Gastroesophageal sphincter (tissue), 4 donors: ENCODE results near the gene CT45A5. TPM values are rescaled to one million over a fixed set of nuclear protein-coding genes. Genes with fewer than 3 reads are reported as not detected.
"Not testable (repeated sequence)": the region's sequence is repeated elsewhere in the genome, so short reads cannot be mapped to it uniquely, and the experiment has no call there.

ENCODE experiments used
- ATAC-seq: fragments of 150-250 bp; one replicate; pipeline ENCODE4 v1.9.1; 2016; ENCODE audit warnings: mild to moderate bottlenecking, moderate library complexity
- H3K27ac ChIP-seq, 4 donors: fragments of 200-600 bp; sonication (generic) in 3 of 4; 1 replicate in 3 of 4; 2 replicates in 1 of 4; pipeline ENCODE4 v1.5.1; 2016 to 2019
- H3K27me3 ChIP-seq: fragments of 200-600 bp; sonication (generic); one replicate; pipeline ENCODE4 v1.5.1; 2019
- H3K36me3 ChIP-seq, 2 donors: fragments of 200-600 bp; sonication (generic); one replicate each; pipeline ENCODE4 v1.5.1; 2019; ENCODE audit warnings: control low read depth in 1 of 2
- H3K4me1 ChIP-seq, 3 donors: fragments of 200-600 bp; sonication (generic); 1 replicate in 2 of 3; 2 replicates in 1 of 3; pipeline ENCODE4 v1.5.1; 2016 to 2019; ENCODE audit warnings: control low read depth in 2 of 3
- H3K4me3 ChIP-seq, 2 donors: fragments of 200-600 bp; sonication (generic); one replicate each; pipeline ENCODE4 v1.5.1; 2019; ENCODE audit warnings: mild to moderate bottlenecking in 1 of 2, moderate library complexity in 1 of 2
- H3K9me3 ChIP-seq, 3 donors: fragments of 200-600 bp; sonication (generic); one replicate each; pipeline ENCODE4 v1.5.1; 2017 to 2019; ENCODE audit warnings: control low read depth in 2 of 3
- CTCF ChIP-seq, 4 experiments: fragments of 200-600 bp in 2 of 4; fragments of 450-650 bp in 2 of 4; sonication (generic) in 1 of 4; IDR thresholded peaks; one replicate each; pipeline ENCODE4 v1.5.1; 2017 to 2019; ENCODE audit warnings: antibody characterized with exemption in 4 of 4, mild to moderate bottlenecking in 2 of 4, moderate library complexity in 2 of 4
- EP300 ChIP-seq: sonication (generic); formaldehyde crosslinking; IDR thresholded peaks from one replicate; pipeline ENCODE4 v1.6.1; 2017; ENCODE audit warnings: antibody characterized with exemption, mild to moderate bottlenecking
- POLR2A ChIP-seq, 2 donors: fragments of 450-650 bp; IDR thresholded peaks; one replicate each; pipeline ENCODE4 v1.6.1; 2017; ENCODE audit warnings: antibody characterized with exemption in 2 of 2, mild to moderate bottlenecking in 2 of 2, moderate library complexity in 1 of 2
- POLR2AphosphoS5 ChIP-seq: sonication (generic); formaldehyde crosslinking; IDR thresholded peaks from one replicate; pipeline ENCODE4 v1.6.1; 2017; ENCODE audit warnings: antibody characterized with exemption
- WGBS, 2 donors: methylation state at CpG; one replicate each; pipeline ENCODE4 v1.1.5; 2018; ENCODE audit warnings: low coverage in 1 of 2; 5-methylcytosine and 5-hydroxymethylcytosine counted together
- total RNA-seq, 4 donors: library from RNA; depleted of rRNA; stranded (reverse); fragments of >200 nt; gene quantifications; one replicate each; pipeline ENCODE4 v1.1.0, GENCODE V29; 2016

Gene CT45A5
- total RNA-seq, 4 donors from 2014 or later, result not detected

GRCh38 chrX:135737366-135738071, 47.8 kb downstream of the CT45A5 start:
- H3K4me1 ChIP-seq, result no peaks in the 10 kb centered on the region

DNA sequence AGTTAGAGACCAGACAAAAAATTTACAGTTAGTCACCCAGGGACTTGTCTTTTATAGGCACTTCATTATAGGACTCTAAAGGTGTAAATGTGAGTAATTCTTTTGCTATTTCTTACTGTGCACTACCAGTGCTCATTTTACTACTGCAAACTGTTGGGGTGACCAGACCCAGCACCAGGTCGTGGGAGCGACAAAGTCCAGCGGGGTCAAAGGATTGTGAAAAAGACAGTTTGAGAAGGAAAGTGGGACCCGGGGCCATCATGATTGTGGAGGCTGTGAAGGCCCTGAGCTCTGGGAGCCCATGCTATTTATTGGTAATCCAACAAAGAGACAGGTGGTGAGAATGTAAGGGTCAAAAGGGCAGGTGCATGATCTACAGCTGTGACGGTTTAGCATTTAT, 50.6 kb downstream of the CT45A5 start:
- H3K27me3 ChIP-seq, ATAC-seq, H3K9me3 ChIP-seq, H3K27ac ChIP-seq, H3K4me3 ChIP-seq, H3K36me3 ChIP-seq, H3K4me1 ChIP-seq: not testable (repeated sequence)
- 73 to 80% methylated on average over 2 to 5 of the region's 5 CpGs for WGBS, 2 donors

More at GRCh38 chrX:135737366-135738071, 47.8 kb downstream of the CT45A5 start:
- H3K27me3 ChIP-seq, result no peaks in the 10 kb centered on the region
- 50 to 53% methylated on average over 1 to 3 of the region's 4 CpGs for WGBS, 2 donors
- ATAC-seq, result no peak
- no peak overlapping the region for H3K27ac ChIP-seq
- H3K36me3 ChIP-seq, result no peaks in the 10 kb centered on the region
- H3K4me3 ChIP-seq, result no peak overlapping the region
- no peaks in the 10 kb centered on the region for H3K9me3 ChIP-seq
- TF ChIP-seq POLR2A (IDR thresholded peaks at IDR 0.05) (no peak), CTCF (IDR thresholded peaks at IDR 0.05) (no peak), EP300 (no peak), POLR2AphosphoS5 (no peak)

Other genes with a start within 250 kb of the CT45A5 start
- not detected for gene CT45A1, start 71.9 kb downstream of the CT45A5 start, total RNA-seq
- not detected for gene CT45A3, start 17.3 kb downstream of the CT45A5 start, total RNA-seq
- gene CT45A6, start 17.3 kb upstream of the CT45A5 start, total RNA-seq, result not detected
- not detected for gene CT45A2, start 34.5 kb upstream of the CT45A5 start, total RNA-seq
- not detected for gene CT45A7, start 51.8 kb upstream of the CT45A5 start, total RNA-seq
- not detected for gene CT45A8, start 69.0 kb upstream of the CT45A5 start, total RNA-seq
- gene CT45A9, start 86.3 kb upstream of the CT45A5 start, total RNA-seq, result not detected
- gene CT45A10, start 107.9 kb upstream of the CT45A5 start, total RNA-seq, result not detected
- not detected for gene SAGE1, start 108.2 kb upstream of the CT45A5 start, total RNA-seq
- gene MMGT1, start 188.5 kb upstream of the CT45A5 start, total RNA-seq, result 10 to 100 TPM; 33.0 to 43.9 (median 40.6) TPM
- 10 to 100 TPM; 17.2 to 27.3 (median 20.3) TPM for gene SLC9A6, start 199.9 kb upstream of the CT45A5 start, total RNA-seq